T-helper 2 cell (primary cell): ENCODE results near the gene NEURL1B.
"Not testable (repeated sequence)": the region's sequence is repeated elsewhere in the genome, so short reads cannot be mapped to it uniquely, and the experiment has no call there.

ENCODE experiments used
- DNase-seq, 5 experiments: peaks; one replicate each; pipeline versions ENCODE4 v3.0.0 to v3.0.0-alpha.2; 2012 to 2022
- total RNA-seq, 2 donors: gene quantifications; one replicate each; lab custom pipeline; 2026; lab: John Stamatoyannopoulos, UW

Gene NEURL1B, protein sequence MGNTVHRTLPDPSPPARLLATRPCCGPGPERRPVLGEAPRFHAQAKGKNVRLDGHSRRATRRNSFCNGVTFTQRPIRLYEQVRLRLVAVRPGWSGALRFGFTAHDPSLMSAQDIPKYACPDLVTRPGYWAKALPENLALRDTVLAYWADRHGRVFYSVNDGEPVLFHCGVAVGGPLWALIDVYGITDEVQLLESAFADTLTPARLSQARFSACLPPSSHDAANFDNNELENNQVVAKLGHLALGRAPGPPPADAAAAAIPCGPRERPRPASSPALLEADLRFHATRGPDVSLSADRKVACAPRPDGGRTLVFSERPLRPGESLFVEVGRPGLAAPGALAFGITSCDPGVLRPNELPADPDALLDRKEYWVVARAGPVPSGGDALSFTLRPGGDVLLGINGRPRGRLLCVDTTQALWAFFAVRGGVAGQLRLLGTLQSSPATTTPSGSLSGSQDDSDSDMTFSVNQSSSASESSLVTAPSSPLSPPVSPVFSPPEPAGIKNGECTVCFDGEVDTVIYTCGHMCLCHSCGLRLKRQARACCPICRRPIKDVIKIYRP
- 0 to 0.67 reads per million in 2 donors for total RNA-seq

DNA sequence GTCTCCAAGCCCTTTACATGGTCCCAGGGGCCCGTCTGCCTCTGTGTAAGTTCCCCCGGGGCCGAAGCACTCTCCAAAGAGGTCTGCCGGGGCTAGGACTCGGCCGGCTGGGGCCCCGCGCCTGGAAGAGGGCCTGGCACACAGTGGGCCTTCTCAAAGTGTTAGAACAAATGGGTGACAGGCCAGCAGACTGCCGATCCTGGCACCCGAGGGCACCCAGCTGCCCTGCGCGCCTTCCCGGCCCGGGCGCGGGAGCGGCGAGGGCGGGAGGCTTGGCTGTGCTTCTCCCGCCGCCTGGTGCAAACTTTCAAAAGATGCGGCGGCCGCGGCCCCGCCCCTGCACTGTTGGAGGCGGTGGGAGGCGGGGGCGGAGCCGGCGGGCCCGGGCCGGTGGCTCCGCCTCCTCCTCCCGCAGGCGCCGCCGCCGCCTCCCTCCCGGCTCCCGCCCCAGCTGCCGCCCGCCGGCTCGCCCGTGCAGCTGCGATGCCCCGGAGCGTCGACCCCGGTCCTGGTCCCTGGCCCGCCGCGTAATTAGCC lies at the start of gene NEURL1B:
TSS of gene NEURL1B (plus strand) at position 442 of the 537 bp plus-strand sequence. CDS start 144 bp downstream, outside the sequence.
- DNase-seq: peak in 3 of 5 experiments; percentile 4 to 74 (median 12)

DNA sequence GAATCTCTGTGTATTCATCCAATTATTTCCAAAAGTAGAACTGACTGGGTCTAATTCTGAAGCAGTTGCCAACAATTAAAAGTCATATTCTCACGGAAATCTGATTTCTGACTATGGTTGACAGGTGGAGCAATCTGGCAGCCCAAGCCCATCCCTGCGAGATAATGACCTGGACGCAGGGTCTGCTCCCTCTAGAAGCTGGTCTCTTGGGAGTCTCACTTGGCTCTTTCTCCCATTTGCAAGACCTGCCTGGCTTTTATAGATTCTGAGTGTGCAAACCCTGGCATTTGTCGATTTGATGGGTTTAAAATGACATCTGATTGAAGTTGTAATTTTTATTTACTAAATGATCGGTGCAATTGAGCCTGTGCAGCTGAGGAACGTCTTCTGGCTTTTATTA lies 49.4 kb upstream of the NEURL1B start:
- no peak for DNase-seq

DNA sequence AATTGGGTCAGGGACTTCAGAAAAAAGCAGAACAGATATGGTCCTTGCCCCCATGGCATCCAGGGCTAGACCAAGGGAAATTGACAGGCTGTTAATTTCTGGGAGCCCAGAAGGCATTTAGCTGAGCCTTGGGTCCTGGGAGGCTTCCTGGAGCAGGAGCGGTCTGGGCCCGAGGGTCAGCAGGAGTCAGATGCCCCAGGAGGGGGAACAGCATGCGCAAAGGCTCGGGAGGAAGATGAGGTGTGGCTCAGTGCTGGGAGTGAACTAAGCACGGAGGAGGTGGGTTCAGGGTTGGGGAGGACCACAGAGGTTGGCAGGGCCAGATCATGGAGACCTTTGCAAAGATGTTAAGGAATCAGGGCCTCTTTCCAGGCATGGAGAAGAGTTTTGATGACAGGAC lies 48.2 kb upstream of the NEURL1B start:
- DNase-seq: no peak

DNA sequence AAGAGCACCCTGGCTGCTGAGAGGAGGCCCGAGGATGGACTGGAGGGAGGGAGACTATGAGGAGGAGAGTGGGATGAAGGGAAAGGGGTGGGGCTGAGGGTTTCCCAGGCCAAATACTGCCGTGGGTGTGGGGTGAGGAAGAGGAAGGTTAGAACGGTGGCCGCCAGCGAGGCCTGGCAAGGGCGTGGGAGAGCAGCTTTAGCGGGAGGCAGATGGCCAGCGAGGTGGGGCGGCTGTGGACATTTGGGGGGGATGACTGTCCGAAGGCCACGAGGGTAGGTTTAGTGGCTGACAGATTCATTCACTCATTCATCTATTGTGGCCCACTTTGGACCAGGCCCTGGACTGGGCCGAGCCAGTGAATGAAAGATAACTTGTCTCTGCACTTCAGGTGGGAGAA lies 47.8 kb upstream of the NEURL1B start:
- no peak for DNase-seq

DNA sequence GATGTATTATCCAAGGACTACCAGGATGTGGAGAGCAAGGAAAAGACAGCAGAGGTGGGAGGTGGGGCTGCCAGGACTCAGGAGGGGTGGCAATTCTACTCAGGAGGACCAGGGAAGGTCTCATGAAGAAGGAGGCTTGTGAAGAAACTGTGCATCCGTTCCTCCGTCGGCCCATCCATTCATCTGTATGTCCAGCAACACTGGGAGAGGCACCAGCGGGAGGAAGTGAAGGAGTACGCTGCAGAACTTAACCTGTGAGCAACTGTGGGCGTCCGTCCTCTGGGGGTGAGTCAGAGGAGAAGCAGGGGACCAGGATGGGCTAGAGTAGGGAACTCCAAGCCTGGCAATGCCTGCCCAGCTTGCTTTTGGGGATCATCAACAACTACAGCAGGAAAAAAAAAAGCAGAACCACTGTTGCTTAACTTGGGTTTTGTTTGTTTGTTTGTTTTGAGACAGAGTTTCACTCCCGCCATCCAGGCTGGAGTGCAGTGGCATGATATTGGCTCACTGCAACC lies 47.3 kb upstream of the NEURL1B start:
- DNase-seq: no peak

DNA sequence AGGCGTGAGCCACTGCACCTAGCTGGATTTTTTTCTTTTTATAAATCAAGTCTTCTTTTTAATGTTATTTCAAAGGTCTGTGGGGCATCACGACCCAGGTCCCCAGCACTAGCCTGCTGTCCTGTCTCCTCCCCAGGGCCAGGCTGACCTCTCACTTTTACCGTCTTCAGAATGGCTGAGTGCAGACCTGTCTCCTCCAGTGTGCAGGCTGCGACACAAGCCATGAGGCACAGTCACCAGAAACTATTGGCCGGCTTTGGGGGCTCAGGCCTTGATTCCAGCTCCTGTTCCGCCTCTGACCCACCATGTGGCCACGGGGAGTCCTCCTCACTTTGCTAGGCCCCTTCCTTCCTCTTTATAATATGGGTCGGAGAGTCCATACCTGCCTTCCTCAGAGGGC lies 46.6 kb upstream of the NEURL1B start:
- no peak for DNase-seq

DNA sequence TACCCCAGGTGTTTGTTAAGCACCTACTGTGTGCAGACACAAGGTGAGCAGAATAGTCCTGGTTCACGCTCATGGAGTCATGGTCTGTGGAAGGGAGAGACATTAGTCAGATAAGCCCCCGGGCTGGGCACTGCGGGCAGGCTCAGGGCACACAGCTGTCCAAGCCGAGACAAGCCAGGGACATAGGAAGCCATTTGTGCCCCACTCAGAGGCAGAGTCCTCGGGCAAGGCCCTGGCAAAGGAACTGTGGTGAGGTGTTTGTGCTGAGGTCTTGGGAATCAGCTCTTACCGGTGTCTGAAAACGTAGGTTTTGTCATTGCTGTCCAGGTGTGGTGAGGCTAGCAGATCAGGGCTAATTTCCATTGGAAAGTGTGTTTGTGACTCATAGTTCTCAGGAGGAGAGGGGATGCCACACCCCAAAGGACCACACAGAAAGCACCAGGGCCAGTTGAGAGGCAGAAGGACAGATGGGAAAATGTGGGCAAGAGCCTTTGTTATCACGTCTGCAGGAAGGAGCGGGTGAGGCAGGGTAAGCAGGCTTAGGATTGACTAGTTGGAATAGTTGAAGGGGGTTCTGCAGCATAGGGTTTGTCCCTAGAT lies 46.1 kb upstream of the NEURL1B start:
- no peak for DNase-seq

DNA sequence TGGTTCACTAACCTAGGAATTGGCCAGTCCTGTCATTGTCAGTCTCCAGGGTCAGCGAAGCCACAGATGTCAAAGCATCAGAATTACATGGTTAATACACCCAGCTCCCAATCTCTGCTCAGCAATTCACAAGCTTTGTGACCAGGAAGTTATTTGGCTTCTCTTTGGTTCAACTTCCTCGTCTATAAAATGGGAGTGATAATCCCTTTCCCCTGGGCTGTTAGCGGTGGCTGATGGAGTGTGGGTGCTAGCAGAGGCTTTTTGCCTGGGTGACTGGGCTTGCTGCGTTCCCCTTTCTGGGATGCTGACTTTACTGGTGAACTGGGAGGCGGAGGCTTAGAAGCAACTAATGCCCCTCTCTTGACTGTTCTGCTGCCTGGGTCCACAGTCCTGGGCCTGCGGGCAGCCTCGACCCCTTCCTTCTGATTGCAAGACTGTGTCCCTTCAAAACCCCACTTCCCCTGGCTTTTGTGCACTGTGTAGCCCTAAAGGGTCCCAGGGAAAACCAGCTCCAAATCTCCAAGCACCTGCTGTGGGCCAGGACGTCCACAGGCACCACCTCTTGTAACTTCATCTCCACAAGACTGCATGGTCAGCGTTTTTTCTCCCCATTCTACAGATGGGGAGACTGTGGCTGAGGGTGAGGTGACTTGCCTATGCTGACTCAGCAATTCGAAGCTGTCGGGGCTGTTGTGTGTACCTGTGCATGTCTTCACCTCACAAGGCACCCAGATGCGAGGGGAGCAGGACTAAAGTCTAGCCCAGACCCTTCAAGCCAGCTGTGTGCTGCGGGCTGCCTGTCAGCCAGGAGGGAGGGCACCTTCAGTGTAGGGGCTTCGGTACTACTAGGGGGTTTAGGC lies 45.2 kb upstream of the NEURL1B start:
- DNase-seq: no peak

DNA sequence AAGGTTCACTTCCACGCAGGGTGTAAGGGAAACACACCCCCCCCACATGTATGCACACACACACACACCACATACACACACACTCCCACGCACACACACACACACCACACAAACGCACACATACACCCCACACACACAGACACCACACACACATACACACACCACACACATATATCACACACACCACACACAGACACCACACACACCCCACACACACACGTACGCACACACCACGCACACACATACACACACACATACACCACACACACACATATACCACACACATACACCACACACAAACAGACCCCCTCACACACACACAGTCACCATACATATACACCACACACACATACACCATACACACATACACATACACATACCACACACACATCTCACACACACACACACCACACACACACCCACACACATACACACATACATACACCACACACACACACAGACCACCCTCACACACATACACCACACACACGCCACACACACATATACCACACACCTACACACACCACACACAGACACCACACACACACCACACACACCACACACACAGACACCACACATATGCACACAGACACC lies 44.3 kb upstream of the NEURL1B start:
- DNase-seq: peak in 1 of 5 experiments; percentile 4

DNA sequence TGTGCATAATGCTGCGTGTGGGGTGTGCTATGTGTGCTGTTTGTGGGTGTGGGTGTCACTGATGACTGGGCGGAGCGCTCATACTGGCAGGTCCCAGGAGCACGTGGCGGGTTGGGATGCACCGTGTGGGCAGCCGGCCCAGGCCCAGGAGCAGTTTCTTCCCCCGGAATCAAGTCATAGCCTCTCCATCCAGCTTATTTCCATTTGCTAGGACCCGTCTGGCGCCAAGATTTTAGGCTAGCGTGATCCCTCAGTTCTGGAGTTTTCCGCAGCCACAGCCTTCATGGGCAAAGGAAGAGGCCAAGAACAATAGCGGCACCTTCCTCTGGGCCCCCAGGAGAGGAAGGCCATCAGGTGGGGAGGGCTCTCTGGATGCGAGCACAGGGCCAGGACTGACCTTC lies 43.3 kb upstream of the NEURL1B start:
- DNase-seq: no peak

DNA sequence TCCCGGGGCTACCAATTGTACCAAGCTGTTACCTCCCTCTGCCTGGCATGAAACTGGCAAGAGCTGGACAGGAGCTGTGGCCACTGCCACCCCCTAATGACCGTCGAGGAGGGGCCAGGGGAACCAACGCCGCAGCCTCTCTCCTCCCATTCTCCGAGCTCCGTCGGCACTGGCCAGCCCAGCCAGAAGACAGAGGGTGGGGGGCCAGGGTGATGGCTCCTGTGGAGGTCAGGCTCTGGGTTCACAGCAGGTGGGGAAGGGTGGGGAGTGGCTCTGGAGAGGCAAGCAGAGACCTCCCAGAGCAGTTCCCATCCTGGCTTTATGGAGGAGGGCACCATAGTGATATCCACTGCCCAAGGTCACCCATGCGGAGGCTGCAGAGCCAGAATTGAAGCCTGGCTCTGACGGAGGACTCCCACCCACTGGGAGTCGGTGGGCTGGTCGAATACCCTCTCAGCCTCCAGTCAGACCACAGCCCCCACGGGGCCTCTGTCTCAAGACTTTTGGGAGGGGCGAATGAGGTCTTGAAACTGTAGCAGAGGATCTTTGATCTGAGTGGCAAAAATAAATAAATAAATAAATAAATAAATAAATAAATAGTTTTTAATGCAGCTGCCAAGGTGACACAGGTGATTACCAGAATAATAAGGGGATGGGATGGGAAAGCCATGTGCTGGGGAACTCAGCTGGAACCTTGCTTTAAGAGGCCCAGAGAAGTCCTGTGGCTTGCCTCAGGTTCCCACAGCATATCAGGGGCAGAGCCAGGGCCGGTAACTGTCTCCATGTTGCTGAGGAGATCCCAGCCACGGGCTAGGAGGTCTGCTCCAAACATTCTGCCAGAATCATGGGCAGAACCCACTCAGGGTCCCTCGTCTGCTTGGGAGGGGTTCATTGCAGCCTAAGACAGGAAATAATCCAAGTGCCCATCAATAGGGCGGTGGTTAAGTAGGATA lies 42.5 kb upstream of the NEURL1B start:
- DNase-seq: no peak

DNA sequence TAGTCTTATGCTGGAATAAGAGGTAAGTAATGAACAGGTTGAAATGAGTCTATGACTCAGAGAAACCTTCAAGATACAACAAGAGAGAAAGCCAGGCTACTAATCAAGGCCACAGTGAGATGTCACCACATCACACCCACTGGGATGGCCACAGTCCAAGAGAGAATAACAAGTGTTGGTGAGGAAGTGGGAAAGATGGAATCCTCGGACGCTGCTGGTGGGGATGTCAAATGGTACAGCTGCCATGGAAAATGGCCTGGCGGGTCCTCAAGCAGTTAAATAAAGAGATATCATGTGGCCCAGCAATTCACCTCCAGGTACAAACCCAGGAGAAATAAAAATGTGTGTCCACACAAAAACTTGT lies 41.9 kb upstream of the NEURL1B start:
- no peak for DNase-seq

DNA sequence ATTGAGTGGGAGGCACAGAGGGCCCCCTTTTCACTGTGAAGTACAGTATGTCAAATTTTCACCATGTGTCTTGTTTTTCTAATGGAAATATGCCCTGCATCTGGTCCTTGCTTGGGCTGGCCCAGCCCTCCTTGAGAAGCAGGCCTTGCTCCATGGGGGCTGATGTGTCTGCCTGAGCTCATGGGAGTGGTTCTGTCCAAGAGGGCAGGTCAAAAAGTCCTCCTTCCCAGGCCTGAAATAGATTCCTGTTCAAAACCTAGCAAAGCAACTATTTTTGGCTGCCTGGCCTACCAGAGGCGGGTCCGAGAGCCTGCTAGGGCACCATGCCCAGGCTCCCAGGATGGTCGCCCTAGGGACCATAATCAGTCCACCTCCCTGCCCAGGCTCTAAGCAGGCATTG lies 40.5 kb upstream of the NEURL1B start:
- no peak for DNase-seq

DNA sequence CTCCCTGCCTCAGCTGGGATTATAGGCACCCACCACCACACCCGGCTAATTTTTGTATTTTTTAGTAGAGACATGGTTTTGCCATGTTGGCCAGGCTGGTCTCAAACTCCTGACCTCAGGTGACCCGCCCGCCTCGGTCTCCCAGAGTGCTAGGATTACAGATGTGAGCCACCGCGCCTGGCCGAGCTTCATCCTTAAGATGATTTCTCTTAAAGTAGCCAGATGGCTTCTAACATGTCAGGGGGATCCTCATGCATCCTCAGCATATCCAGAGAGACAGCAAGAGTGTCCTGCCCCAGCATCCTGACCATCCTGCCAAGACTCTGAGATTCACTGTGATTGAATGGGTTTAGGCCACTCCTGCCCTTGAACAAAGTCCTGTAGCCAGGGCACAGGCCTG lies 39.5 kb upstream of the NEURL1B start:
- not testable (repeated sequence) for DNase-seq

DNA sequence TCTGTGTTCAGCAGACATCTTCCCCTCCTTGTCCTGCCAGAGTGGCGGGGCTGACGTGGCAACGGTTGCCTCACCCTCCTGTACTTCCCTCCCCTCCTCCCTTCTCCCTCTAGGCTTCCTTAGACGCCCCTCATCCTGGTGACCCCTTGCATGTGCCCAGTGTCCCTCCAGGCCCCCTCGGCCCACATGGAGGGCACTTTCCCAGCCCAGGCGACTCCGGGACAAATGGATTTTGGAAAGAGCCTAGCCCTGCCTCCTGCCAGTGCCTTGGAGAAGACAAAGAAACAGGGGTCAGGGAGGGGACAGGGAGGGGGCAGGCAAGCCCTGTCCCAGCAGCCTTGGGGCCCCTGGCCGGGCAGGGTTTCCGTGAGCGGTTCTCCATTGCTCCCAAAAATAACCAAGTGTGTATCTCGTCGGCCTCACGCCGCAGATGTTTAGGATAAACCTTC lies 38.3 kb upstream of the NEURL1B start:
- DNase-seq: no peak

DNA sequence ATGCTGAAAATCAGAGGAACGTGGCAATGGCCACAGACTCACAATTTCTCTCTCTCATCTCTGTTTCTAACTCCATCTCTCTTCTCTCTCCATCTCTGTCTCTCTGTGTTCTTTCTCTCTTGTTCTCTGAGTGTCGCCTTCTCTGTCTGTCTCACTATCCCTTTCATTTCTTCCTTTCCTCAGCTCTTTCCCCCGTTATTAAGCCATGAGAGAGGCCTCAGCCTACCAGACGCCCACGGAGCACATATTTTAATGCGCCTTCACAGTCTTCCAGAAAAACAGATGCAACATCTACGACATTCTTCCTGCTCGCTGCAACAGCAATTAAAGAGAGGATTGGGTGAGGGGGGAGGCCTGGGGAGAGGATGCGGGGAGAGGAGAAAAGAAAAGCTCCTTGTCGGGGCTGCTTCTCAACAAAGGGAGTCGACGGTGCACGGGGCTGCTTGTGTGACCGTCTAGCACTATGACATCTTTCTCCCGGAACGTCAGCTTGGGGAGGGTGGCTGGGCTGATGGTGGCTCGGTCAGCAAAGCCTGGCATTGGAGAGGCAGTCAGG lies 37.7 kb upstream of the NEURL1B start:
- DNase-seq: no peak

DNA sequence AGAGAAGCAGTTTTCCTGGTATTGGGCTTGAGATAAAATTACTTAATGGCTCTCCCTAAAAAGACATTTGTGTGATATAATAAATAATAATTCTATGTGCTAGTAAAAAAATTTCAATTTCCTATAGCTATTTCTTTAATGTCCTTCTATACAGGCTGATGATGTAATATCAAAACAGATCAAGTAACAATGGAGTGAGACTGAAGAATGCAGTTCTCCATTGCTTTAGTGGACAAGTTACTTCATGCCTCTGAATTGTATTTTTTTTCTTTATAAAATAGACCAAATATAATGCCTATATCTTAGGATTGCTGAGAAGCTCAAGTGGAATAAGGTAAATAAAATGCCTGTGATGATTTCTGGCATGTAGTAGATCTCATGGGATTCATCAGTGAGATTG lies 35.6 kb upstream of the NEURL1B start:
- DNase-seq: no peak

DNA sequence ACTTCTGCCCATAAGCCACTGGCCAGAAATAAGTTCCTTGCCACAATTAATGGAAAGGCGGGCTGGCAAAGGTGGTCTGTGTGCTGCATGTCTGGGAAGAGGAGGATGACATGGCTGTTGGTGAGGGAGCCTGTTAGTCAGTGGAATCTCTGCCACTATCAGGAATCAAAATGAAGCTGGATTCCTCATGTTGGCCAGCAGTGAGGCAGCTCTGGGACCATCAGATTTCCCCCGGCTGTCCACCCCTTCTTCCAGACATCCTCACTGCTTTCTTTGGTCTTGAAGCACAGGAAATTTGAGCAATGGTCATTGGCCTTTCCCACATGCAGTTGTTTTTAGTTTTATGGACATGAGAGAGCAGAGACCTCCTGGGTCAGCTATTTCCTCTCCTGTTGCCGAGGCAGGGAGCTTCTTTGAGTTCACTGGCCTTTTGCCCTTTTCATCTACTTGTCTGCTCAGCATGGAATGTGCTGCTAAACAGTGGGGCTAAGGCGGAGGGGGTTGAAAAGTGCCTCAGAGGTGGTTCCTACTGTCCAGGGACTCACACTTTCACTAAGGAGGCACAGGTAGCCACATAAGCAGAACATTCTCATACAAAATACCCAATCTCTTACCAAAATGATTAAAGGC lies 34.8 kb upstream of the NEURL1B start:
- no peak for DNase-seq

DNA sequence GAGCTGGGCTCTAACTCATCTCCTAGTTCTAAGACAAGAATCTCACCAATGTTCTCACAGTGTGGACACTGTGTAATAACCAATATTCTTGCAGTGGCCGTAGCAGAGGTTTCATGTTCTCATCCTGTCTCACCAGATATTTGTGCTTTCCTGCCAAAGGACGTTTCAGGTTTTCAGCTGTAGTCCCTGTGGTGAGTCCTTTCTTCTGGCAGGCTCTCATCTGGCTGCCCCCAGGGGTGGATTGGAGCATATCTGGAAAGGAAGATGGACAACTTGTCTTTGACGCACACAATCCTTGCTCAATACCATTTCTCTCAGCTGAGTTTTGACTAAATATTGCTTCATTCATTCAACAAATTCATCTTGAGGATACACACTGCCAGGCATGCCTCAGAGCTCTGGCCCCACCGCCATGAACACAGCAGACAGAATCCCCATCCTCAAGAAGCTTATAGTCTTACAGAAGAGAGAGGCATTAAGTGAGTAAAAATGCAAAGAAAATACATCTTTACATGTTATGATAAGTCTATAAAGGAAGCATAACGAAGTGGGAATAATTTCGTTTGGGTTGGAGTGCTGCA lies 33.8 kb upstream of the NEURL1B start:
- DNase-seq: no peak

DNA sequence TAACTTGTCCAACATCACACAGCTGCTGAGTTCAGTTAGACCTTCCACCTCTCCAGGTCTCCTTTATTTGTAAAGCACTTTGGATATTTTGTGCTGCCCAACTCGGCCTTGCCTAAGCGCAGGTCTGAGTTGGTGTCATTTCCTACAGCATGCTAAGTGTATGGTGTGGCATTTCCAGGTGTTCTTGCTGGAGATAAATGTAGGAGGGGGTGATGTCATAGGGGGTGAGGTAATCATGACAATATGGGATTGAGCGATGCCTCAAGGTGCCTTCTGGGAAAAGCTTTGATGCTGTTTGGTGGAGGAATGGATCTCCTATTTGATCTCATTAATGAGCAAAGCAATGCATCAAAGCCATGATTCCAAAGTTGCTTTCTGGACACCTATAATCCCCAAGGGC lies 32.3 kb upstream of the NEURL1B start:
- DNase-seq: no peak
